OCI-LY1 (cell line): ENCODE measurements around the gene INS.
A peak's percentile ranks its signal among the peaks of the same experiment; 100 is the strongest.

Source experiments
- H2AFZ ChIP-seq: fragments of 200-600 bp; sonication (generic), shearing (Covaris generic); 2 replicates; pipeline ENCODE4 v1.6.0; 2014; ENCODE audit warnings: antibody characterized with exemption, mild to moderate bottlenecking, low read length
- H3F3A ChIP-seq: fragments of 200-600 bp; sonication (generic), shearing (Covaris generic); 2 replicates; pipeline ENCODE4 v1.6.0; 2014; ENCODE audit warnings: mild to moderate bottlenecking, antibody characterized with exemption, low read length, moderate library complexity; ENCODE audit not compliant: insufficient read depth
- H3K27ac ChIP-seq: fragments of 200-600 bp; sonication (generic); 2 replicates; pipeline ENCODE4 v1.5.1; 2014; ENCODE audit warnings: low read length, mixed run types, mild to moderate bottlenecking, low read depth; ENCODE audit not compliant: poor library complexity, severe bottlenecking
- H3K27me3 ChIP-seq: fragments of 200-600 bp; sonication (generic); 2 replicates; pipeline ENCODE4 v1.6.0; 2014; ENCODE audit warnings: antibody characterized with exemption, mild to moderate bottlenecking, low read length, moderate library complexity; ENCODE audit not compliant: insufficient read depth
- H3K36me3 ChIP-seq: fragments of 200-600 bp; sonication (generic); 2 replicates; pipeline ENCODE4 v1.6.1; 2014; ENCODE audit warnings: mild to moderate bottlenecking, antibody characterized with exemption, low read length, moderate library complexity, mixed read lengths; ENCODE audit not compliant: insufficient read depth
- H3K4me1 ChIP-seq: fragments of 200-600 bp; sonication (generic); 2 replicates; pipeline ENCODE4 v1.5.1; 2014; ENCODE audit warnings: mild to moderate bottlenecking, low read length, moderate library complexity; ENCODE audit not compliant: insufficient read depth, severe bottlenecking
- H3K4me2 ChIP-seq: fragments of 200-600 bp; sonication (generic), shearing (Covaris generic); 2 replicates; pipeline ENCODE4 v1.6.1; 2014; ENCODE audit warnings: low read length
- H3K4me3 ChIP-seq: fragments of 200-600 bp; sonication (generic); 2 replicates; pipeline ENCODE4 v1.5.1; 2014; ENCODE audit warnings: low read length, low read depth, mild to moderate bottlenecking, mixed read lengths; ENCODE audit not compliant: poor library complexity, severe bottlenecking
- H3K79me2 ChIP-seq: fragments of 200-600 bp; shearing (Covaris generic); 2 replicates; pipeline ENCODE4 v1.6.1; 2016; ENCODE audit warnings: mixed run types, low read length, mixed read lengths; ENCODE audit not compliant: insufficient read depth
- H3K9ac ChIP-seq: fragments of 200-600 bp; sonication (generic), shearing (Covaris generic); 2 replicates; pipeline ENCODE4 v1.6.1; 2014; ENCODE audit warnings: mild to moderate bottlenecking, low read length, mixed read lengths
- H3K9me2 ChIP-seq: fragments of 200-600 bp; sonication (generic), shearing (Covaris generic); 2 replicates; pipeline ENCODE4 v1.6.1; 2014; ENCODE audit warnings: low read depth, mild to moderate bottlenecking, low read length, mixed read lengths
- H3K9me3 ChIP-seq: fragments of 200-600 bp; shearing (Covaris generic); 2 replicates; pipeline ENCODE4 v1.6.1; 2014; ENCODE audit warnings: low read length, mixed read lengths
- H4K20me1 ChIP-seq: fragments of 200-600 bp; sonication (generic), shearing (Covaris generic); 2 replicates; pipeline ENCODE4 v1.6.0; 2016; ENCODE audit warnings: mild to moderate bottlenecking, low read length; ENCODE audit not compliant: insufficient read depth
- CTCF ChIP-seq: fragments of 200-600 bp; sonication (generic), shearing (Covaris generic); IDR thresholded peaks from 2 replicates; pipeline ENCODE4 v1.5.1; 2017; ENCODE audit warnings: mild to moderate bottlenecking, antibody characterized with exemption, low read length, moderate library complexity, mixed read lengths
- EZH2 ChIP-seq: fragments of 200-600 bp; sonication (generic), shearing (Covaris generic); IDR thresholded peaks from 2 replicates; pipeline ENCODE4 v1.8.0; 2017; ENCODE audit warnings: borderline replicate concordance, mixed run types, mild to moderate bottlenecking, antibody characterized with exemption, low read length, moderate library complexity, mixed read lengths

Gene INS

GRCh38 chr11:2157294-2158040 is 3.5 kb downstream of the INS start:
- Histone ChIP-seq H3K27me3 (0 out of 2 replicates have a peak, but pooled peaks cover 6% of the 10 kb centered on the region), H3K79me2 (no peaks in the 10 kb centered on the region)
- no peak for TF ChIP-seq CTCF
- TF ChIP-seq EZH2, result no peak

GRCh38 chr11:2156416-2157182 is 4.4 kb downstream of the INS start:
- Histone ChIP-seq H3K36me3 (no peaks in the 10 kb centered on the region), H2AFZ (no peak overlapping the region), H3K4me2 (no peak overlapping the region), H3K4me3 (no peak overlapping the region), H3K27ac (no peak overlapping the region), H3K4me1 (no peaks in the 10 kb centered on the region), H3K9ac (no peak overlapping the region), H3K9me2 (no peaks in the 10 kb centered on the region), H3K79me2 (no peaks in the 10 kb centered on the region), H4K20me1 (no peaks in the 10 kb centered on the region), H3K9me3 (no peaks in the 10 kb centered on the region), H3K27me3 (0 out of 2 replicates have a peak, but pooled peaks cover 6% of the 10 kb centered on the region), H3F3A (no peaks in the 10 kb centered on the region)
- no peak for TF ChIP-seq EZH2
- peak; percentile 77 for TF ChIP-seq CTCF

More at GRCh38 chr11:2157294-2158040, 3.5 kb downstream of the INS start:
- Histone ChIP-seq H3K4me2 (no peak overlapping the region), H3K27ac (no peak overlapping the region), H3K4me3 (no peak overlapping the region), H3K9ac (no peak overlapping the region), H3K9me3 (no peaks in the 10 kb centered on the region), H3K36me3 (no peaks in the 10 kb centered on the region), H3K9me2 (no peaks in the 10 kb centered on the region), H3K4me1 (no peaks in the 10 kb centered on the region), H2AFZ (no peak overlapping the region), H4K20me1 (no peaks in the 10 kb centered on the region), H3F3A (no peaks in the 10 kb centered on the region)

- H2AFZ ChIP-seq, result no peak overlapping the region
- TF ChIP-seq CTCF, result no peak
- no peak for TF ChIP-seq EZH2
- H3K4me3 ChIP-seq, result no peak overlapping the region
- H3K9me3 ChIP-seq, result no peaks in the 10 kb centered on the region
- H3K27me3 ChIP-seq, result 0 out of 2 replicates have a peak, but pooled peaks cover 6% of the 10 kb centered on the region
- H3K36me3 ChIP-seq, result no peaks in the 10 kb centered on the region
- H3K4me1 ChIP-seq, result no peaks in the 10 kb centered on the region
- no peak overlapping the region for H3K9ac ChIP-seq
- no peaks in the 10 kb centered on the region for H3F3A ChIP-seq
- no peaks in the 10 kb centered on the region for H4K20me1 ChIP-seq
- no peaks in the 10 kb centered on the region for H3K79me2 ChIP-seq
- no peak overlapping the region for H3K4me2 ChIP-seq
- no peak overlapping the region for H3K27ac ChIP-seq
- no peaks in the 10 kb centered on the region for H3K9me2 ChIP-seq
These were observed 5.5 kb downstream of the INS start for GRCh38 chr11:2155511-2155910.
